ENCODE data around the gene DUSP10.

Gene DUSP10

DNA sequence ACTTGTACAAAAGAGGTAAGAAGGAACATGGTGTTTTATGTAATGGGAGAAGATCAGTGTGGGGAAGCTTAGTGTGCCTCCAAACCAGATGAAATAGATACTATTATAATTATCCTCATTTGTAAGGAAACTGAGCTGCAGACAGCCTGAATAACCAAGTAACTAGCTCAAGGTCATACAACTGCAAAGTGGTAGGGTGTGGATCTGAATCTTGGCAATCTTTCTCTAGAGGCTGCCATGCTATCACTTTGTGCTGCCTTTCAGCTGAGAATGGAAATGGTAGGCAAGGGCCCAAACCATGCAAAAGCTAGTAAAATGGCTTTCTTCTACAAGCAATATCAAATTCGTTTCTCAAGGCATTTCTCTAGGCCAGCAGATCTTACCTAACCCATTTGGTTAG is 51.0 kb downstream of the DUSP10 start (continued):
- TF ChIP-seq, protein P1, sequence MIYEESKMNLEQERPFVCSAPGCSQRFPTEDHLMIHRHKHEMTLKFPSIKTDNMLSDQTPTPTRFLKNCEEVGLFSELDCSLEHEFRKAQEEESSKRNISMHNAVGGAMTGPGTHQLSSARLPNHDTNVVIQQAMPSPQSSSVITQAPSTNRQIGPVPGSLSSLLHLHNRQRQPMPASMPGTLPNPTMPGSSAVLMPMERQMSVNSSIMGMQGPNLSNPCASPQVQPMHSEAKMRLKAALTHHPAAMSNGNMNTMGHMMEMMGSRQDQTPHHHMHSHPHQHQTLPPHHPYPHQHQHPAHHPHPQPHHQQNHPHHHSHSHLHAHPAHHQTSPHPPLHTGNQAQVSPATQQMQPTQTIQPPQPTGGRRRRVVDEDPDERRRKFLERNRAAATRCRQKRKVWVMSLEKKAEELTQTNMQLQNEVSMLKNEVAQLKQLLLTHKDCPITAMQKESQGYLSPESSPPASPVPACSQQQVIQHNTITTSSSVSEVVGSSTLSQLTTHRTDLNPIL (CRISPR knock-in tag; IDR thresholded peaks at IDR 0.05; ENCODE audit: low read depth): no peak
- TF ChIP-seq PPARA (CRISPR knock-in tag; IDR thresholded peaks at IDR 0.05; ENCODE audit: borderline replicate concordance) (no peak), TOX (CRISPR knock-in tag; IDR thresholded peaks at IDR 0.05; ENCODE audit: borderline replicate concordance) (no peak), RARB (CRISPR knock-in tag; IDR thresholded peaks at IDR 0.05) (no peak), ZNF8 (CRISPR knock-in tag; IDR thresholded peaks at IDR 0.05) (no peak)

GRCh38 chr1:221689138-221689537 is 52.8 kb downstream of the DUSP10 start:
- ATAC-seq: no peak

GRCh38 chr1:221688488-221688843 is 53.4 kb downstream of the DUSP10 start:
- TF ChIP-seq ZFP3 (CRISPR knock-in tag; IDR thresholded peaks at IDR 0.05) (no peak), ESRRG (CRISPR knock-in tag; IDR thresholded peaks at IDR 0.05) (no peak), ZC3H10 (CRISPR knock-in tag; IDR thresholded peaks at IDR 0.05) (no peak), TSHZ2 (CRISPR knock-in tag; IDR thresholded peaks at IDR 0.05) (no peak), ZNF70 (CRISPR knock-in tag; IDR thresholded peaks at IDR 0.05) (no peak), OSR1 (CRISPR knock-in tag; IDR thresholded peaks at IDR 0.05) (no peak), CSDC2 (CRISPR knock-in tag; IDR thresholded peaks at IDR 0.05) (no peak), ISL1 (CRISPR knock-in tag; IDR thresholded peaks at IDR 0.05) (no peak), TOX (CRISPR knock-in tag; IDR thresholded peaks at IDR 0.05; ENCODE audit: borderline replicate concordance) (no peak), PPARA (CRISPR knock-in tag; IDR thresholded peaks at IDR 0.05; ENCODE audit: borderline replicate concordance) (no peak)
- ATAC-seq: no peak

More at GRCh38 chr1:221689138-221689537, 52.8 kb downstream of the DUSP10 start:
- TF ChIP-seq ZNF565 (CRISPR knock-in tag; conservative IDR thresholded peaks at IDR 0.05; ENCODE audit: low read depth): no peak
- TF ChIP-seq ZNF70 (CRISPR knock-in tag; IDR thresholded peaks at IDR 0.05): no peak
- TF ChIP-seq ARNTL (CRISPR knock-in tag; IDR thresholded peaks at IDR 0.05; ENCODE audit: borderline replicate concordance, low read depth): no peak
- no peak for TF ChIP-seq TOX (CRISPR knock-in tag; IDR thresholded peaks at IDR 0.05; ENCODE audit: borderline replicate concordance)
- TF ChIP-seq POU6F1 (CRISPR knock-in tag; IDR thresholded peaks at IDR 0.05; ENCODE audit: borderline replicate concordance, low read depth): no peak
- no peak for TF ChIP-seq ZFP30 (CRISPR knock-in tag; IDR thresholded peaks at IDR 0.05)
- TF ChIP-seq RARB (CRISPR knock-in tag; IDR thresholded peaks at IDR 0.05): no peak
- TF ChIP-seq, protein P2, sequence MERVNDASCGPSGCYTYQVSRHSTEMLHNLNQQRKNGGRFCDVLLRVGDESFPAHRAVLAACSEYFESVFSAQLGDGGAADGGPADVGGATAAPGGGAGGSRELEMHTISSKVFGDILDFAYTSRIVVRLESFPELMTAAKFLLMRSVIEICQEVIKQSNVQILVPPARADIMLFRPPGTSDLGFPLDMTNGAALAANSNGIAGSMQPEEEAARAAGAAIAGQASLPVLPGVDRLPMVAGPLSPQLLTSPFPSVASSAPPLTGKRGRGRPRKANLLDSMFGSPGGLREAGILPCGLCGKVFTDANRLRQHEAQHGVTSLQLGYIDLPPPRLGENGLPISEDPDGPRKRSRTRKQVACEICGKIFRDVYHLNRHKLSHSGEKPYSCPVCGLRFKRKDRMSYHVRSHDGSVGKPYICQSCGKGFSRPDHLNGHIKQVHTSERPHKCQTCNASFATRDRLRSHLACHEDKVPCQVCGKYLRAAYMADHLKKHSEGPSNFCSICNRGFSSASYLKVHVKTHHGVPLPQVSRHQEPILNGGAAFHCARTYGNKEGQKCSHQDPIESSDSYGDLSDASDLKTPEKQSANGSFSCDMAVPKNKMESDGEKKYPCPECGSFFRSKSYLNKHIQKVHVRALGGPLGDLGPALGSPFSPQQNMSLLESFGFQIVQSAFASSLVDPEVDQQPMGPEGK (CRISPR knock-in tag; IDR thresholded peaks at IDR 0.05; ENCODE audit: borderline replicate concordance): no peak
- no peak for TF ChIP-seq TCF4 (CRISPR knock-in tag; IDR thresholded peaks at IDR 0.05; ENCODE audit: borderline replicate concordance)
- TF ChIP-seq BACH2 (CRISPR knock-in tag; IDR thresholded peaks at IDR 0.05; ENCODE audit: borderline replicate concordance): no peak
- no peak for TF ChIP-seq ZNF8 (CRISPR knock-in tag; IDR thresholded peaks at IDR 0.05)
- TF ChIP-seq ISL1 (CRISPR knock-in tag; IDR thresholded peaks at IDR 0.05): no peak
- TF ChIP-seq TSHZ2 (CRISPR knock-in tag; IDR thresholded peaks at IDR 0.05): no peak
- no peak for TF ChIP-seq CSDC2 (CRISPR knock-in tag; IDR thresholded peaks at IDR 0.05)
- TF ChIP-seq SNAI2 (CRISPR knock-in tag; IDR thresholded peaks at IDR 0.05): no peak

Measured in SK-N-SH treated with all-trans-retinoic acid at 6 μM for 48 hours (cell line).